WI38 (cell line): ENCODE measurements around the gene ZNF883.

ENCODE experiments used
- H3K4me3 ChIP-seq: 2 replicates; pipeline ENCODE4 v1.5.1; 2011; ENCODE audit warnings: low read depth, mild to moderate bottlenecking, control low read depth, low read length
- TF ChIP-seq, protein P1 (sequence below): IDR thresholded peaks from 2 replicates; pipeline ENCODE4 v1.5.1; 2012; ENCODE audit warnings: low read depth, mild to moderate bottlenecking, control low read depth, low read length

The ZNF883 gene

DNA sequence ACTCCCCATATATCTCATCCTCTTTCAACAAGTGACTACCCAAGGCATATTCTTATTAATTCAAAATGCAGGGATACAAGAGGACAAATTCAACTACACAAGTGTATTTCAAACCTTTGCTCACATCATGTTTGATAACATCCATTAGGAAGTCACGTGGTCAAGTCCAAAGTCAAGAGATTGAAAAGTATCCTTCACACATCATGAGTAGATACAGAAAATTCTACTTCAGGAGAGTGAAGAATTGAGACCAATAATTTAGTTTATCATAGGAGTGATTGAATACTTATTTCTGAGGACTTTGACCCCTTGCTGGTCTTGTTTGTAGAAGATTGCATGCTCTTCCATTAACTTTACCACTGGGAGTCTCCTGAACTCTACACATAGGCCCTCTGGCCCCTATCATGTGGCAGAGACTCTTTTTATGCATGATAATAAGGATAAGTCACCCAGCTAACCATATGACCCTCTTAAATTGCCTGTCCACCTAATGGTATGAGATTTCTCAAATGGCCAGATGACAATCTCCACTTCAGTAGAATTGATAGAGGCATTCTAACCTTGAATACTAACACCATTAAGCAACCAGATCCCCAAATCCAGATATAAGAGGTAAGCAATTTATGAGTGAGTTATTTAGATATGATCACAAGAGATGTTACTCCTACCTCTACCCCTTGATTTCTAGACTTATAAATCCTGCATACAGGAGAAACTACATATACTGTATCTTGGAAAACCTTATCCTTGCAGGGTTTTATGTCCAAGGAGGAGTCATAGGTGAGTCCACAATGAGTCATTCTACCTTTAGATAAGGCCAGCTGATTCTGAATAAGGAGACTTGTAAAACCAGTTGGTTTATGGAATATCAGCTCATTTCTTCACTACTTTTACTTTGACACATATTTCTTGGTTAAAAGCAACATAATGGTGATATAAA lies 94.7 kb downstream of the ZNF883 start:
- TF ChIP-seq, protein P1, sequence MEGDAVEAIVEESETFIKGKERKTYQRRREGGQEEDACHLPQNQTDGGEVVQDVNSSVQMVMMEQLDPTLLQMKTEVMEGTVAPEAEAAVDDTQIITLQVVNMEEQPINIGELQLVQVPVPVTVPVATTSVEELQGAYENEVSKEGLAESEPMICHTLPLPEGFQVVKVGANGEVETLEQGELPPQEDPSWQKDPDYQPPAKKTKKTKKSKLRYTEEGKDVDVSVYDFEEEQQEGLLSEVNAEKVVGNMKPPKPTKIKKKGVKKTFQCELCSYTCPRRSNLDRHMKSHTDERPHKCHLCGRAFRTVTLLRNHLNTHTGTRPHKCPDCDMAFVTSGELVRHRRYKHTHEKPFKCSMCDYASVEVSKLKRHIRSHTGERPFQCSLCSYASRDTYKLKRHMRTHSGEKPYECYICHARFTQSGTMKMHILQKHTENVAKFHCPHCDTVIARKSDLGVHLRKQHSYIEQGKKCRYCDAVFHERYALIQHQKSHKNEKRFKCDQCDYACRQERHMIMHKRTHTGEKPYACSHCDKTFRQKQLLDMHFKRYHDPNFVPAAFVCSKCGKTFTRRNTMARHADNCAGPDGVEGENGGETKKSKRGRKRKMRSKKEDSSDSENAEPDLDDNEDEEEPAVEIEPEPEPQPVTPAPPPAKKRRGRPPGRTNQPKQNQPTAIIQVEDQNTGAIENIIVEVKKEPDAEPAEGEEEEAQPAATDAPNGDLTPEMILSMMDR, result no peak
- H3K4me3 ChIP-seq, result no peak overlapping the region

DNA sequence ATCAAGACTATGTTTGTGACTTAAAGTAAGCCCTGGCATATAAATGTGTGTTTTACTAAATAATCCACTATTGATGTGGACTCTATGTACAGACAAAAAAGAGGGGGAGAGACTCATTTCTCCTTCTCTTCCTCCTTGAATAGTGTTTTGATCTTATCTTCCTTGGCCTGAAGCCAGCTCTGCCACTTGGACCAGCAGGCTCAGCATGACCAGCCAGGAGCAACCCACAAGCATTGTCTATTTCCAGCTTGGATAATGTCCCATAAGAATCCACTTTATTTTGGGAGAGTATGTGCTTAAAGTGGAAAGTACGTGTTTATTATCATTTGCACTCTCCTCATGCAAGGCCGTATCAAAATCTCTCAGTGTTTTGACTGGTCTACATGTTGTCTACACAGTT lies 97.5 kb downstream of the ZNF883 start:
- no peak overlapping the region for H3K4me3 ChIP-seq
- TF ChIP-seq, protein P1, result no peak

DNA sequence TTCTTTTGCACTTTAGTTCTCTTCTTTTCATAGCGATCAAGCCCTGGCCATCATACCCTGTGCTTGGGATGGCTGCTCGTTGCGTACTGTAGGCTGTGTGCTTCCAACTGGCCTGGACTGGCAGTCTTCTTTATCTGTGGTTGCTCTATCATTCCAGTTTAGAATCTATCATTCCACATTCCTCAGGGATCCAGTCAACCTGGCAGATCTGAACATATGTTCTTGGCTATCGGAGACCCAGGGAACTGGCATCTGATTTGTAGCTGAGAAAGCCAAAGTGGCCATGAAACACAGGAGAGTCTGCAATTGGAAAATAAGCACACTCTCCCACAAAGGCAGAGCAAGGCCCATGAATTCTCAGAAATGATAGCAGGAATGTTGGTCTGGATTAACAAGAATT lies 98.7 kb downstream of the ZNF883 start:
- no peak overlapping the region for H3K4me3 ChIP-seq
- TF ChIP-seq, protein P1, result no peak

DNA sequence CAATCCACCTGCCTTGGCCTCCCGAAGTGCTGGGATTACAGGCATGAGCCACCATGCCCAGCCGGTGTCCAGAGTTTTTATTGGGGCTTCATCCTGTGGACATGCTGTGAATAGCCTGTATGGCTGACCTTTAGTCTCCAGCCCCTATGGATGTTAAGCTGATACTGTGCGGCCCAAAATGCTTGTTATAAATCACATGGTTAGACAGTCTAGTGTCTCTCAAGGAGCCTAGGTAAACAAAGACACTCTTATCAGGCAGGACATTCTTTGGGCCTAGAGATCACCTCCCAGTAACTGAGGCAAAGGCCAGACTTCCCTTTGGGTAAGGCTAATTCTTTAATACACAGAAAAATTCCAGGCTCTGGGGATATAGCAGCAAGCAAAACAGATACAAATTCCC lies 99.4 kb downstream of the ZNF883 start:
- H3K4me3 ChIP-seq, result no peak overlapping the region
- TF ChIP-seq, protein P1, result no peak

DNA sequence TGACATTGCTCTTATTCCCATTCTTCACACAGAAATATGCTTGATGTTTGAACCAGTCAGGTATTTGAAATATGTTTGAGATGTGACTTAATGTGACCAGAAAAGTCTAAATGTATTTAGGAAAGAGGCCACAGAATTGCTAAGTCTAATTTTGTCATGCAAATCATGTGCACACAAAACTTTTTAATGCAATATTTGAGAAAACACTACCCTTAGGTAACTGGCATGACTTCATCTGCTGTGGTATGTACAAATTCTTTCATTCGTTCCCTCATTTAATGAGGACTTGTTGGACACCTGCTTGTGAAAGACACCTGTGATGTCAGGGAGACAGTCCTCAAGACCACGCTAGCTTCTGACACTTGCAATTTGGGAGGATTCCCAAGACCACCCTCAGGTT lies 100.3 kb downstream of the ZNF883 start:
- TF ChIP-seq, protein P1, result no peak

More for the DNA sequence above, 100.3 kb downstream of the ZNF883 start:
- no peak overlapping the region for H3K4me3 ChIP-seq
